Bronchial epithelial cell (primary cell): ENCODE results near the gene BBOX1. TPM values are rescaled to one million over a fixed set of nuclear protein-coding genes. Genes with fewer than 3 reads are reported as not detected.
A peak's percentile ranks its signal among the peaks of the same experiment; 100 is the strongest.

Experiments used
- DNase-seq: peaks from one replicate; pipeline ENCODE4 v3.0.0-alpha.2; 2010; ENCODE audit warnings: low read depth
- FAIRE-seq: peaks from 2 replicates; lab custom pipeline; 2011; peaks lifted over from hg19 to GRCh38; lab: Jason Lieb, UNC
- H3K27me3 ChIP-seq: 2 replicates; pipeline ENCODE4 v1.5.1; 2011; ENCODE audit warnings: low read length; ENCODE audit not compliant: control insufficient read depth, insufficient read depth
- H3K36me3 ChIP-seq: 2 replicates; pipeline ENCODE4 v1.5.1; 2011; ENCODE audit warnings: low read length; ENCODE audit not compliant: control insufficient read depth, insufficient read depth
- H3K4me3 ChIP-seq: 2 replicates; pipeline ENCODE4 v1.5.1; 2011; ENCODE audit warnings: mild to moderate bottlenecking, low read depth, low read length, control low read depth
- total RNA-seq: library from RNA; depleted of rRNA; stranded (reverse); fragments of >200 nt; gene quantifications from 2 replicates; pipeline ENCODE4 v1.2.1, GENCODE V29; 2014
- TF ChIP-seq, protein P1 (sequence below): IDR thresholded peaks from 2 replicates; pipeline ENCODE4 v1.5.1; 2011; ENCODE audit warnings: mild to moderate bottlenecking, moderate library complexity, low read length, control low read depth, inconsistent platforms; ENCODE audit not compliant: insufficient read depth, severe bottlenecking

The BBOX1 gene
- total RNA-seq, 1 donor from 2014 or later, result 1.3 TPM

DNA sequence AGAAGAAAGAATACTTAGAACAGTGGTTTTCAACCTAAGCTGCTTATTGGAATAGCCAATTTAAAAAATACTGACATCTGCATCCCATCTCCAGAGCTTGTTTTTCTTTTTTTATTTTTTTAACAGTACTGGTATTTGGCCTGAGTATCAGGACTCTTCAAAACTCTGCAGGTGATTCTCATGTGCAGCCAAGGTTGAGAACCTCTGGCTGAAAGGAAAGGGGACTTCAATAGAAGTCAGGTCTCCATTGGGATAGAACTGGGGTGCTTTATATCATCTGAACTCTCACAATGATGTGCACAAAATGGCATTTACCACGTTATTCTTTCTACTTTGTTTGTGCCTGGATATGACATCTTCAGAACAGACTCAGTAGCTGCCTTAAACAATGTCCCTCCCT, 55.3 kb downstream of the BBOX1 start:
- no peak for FAIRE-seq

DNA sequence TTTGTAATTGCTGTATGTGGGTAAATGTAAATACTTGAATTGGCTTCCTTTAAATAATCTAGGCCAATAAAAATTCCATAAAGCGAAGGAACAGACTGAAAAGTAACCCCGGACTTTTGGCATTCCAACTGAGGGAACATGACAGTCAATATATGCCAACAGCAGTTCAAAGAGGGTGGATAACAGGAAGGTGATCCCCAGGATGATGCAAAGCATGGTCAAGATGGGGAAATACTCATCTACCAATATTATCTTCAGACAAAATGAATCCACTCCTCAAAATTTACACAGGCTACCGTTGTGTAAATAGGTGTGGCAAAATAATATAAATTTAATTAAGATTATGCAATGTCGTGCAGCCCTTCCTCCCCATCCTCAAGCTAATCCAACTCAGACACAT, 56.9 kb downstream of the BBOX1 start:
- DNase-seq, result no peak
- no peak for FAIRE-seq
- H3K27me3 ChIP-seq, result no peaks in the 10 kb centered on the region
- no peak overlapping the region for H3K4me3 ChIP-seq
- TF ChIP-seq, protein P1, sequence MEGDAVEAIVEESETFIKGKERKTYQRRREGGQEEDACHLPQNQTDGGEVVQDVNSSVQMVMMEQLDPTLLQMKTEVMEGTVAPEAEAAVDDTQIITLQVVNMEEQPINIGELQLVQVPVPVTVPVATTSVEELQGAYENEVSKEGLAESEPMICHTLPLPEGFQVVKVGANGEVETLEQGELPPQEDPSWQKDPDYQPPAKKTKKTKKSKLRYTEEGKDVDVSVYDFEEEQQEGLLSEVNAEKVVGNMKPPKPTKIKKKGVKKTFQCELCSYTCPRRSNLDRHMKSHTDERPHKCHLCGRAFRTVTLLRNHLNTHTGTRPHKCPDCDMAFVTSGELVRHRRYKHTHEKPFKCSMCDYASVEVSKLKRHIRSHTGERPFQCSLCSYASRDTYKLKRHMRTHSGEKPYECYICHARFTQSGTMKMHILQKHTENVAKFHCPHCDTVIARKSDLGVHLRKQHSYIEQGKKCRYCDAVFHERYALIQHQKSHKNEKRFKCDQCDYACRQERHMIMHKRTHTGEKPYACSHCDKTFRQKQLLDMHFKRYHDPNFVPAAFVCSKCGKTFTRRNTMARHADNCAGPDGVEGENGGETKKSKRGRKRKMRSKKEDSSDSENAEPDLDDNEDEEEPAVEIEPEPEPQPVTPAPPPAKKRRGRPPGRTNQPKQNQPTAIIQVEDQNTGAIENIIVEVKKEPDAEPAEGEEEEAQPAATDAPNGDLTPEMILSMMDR, result no peak
- H3K36me3 ChIP-seq, result no peaks in the 10 kb centered on the region

More for the DNA sequence above, 55.3 kb downstream of the BBOX1 start:
- DNase-seq, result no peak
- Histone ChIP-seq H3K27me3 (no peaks in the 10 kb centered on the region), H3K36me3 (no peaks in the 10 kb centered on the region), H3K4me3 (no peak overlapping the region)
- TF ChIP-seq, protein P1, result no peak

DNA sequence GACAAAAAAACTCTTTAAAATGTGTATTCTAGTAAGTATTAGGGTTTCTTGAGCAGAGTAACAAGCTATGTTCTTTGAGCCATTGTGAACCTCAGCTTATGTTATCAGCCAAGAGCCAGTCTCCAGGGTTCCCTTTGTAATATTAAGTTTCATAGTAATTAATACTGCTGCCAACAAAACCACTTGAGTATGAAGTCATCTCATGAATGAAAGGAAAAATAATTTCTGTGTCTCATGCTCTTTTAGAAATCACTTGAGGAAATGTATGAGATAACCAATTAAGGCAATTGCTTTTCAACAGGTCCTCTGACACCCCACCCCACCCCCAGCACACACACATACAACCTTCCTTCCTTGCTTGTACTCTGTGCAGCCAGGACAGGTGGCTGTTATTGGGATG, 59.9 kb downstream of the BBOX1 start:
- TF ChIP-seq, protein P1, result no peak
- DNase-seq, result peak; percentile 54
- Histone ChIP-seq H3K36me3 (no peaks in the 10 kb centered on the region), H3K4me3 (no peak overlapping the region), H3K27me3 (no peaks in the 10 kb centered on the region)
- no peak for FAIRE-seq

DNA sequence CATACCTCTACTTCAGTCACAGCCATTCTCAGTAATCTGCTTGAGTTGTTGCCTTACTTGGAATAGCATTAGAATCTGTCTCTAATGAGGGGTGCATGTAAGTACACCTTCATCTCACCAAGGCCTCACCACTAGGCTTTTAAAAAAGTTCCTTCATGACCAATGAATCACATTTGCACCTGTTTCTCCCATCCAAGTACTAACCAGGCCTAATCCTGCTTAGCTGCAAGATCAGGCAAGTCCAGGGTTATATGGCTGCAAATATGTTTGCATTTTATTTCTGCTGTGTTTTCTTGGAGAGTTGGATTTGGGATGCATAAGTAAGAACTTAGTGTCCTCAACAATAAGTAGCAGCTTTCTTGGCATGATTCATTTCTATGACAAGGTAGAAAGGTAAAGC, 66.9 kb downstream of the BBOX1 start:
- TF ChIP-seq, protein P1, result no peak
- FAIRE-seq, result no peak
- DNase-seq, result peak; percentile 63
- Histone ChIP-seq H3K36me3 (no peaks in the 10 kb centered on the region), H3K27me3 (no peaks in the 10 kb centered on the region), H3K4me3 (no peak overlapping the region)

DNA sequence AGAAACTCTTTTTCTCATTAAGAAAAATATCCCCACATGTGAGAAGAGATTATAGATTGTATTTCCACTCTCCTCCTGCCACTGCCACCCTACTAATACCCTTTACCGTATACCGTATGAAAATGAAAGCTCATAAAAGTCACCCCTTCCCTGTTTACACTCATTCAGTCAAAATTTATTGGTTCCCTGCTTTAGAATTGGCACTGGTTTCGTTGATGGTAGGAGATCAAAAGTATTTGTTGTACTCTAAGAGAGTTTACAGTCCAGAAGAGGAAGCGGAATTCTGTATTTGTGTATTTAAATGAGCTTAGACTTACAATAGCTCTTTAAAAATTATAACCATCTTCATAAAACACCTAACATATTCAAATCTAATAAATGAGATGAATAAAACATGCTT, 68.2 kb downstream of the BBOX1 start:
- TF ChIP-seq, protein P1, result no peak
- Histone ChIP-seq H3K27me3 (no peaks in the 10 kb centered on the region), H3K4me3 (no peak overlapping the region), H3K36me3 (no peaks in the 10 kb centered on the region)
- DNase-seq (no peak), FAIRE-seq (no peak)

DNA sequence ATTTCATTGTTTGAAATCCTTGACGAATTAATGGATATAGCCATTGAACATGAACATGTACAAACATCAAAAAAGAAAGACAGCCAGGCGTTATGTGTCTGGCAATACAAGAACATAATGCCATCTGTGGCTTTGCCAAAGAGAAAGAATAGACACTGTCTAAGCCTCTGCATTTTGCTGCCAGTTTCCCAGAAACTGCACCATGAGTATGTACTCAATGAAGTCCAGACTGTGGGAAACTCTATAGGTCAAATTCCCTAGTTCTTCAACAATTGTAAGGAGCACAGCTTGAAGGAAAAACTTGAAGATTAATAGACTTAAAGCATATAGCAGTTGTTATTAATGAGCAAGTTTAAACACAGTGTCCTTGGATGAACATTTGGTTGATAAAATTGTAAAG, 71.3 kb downstream of the BBOX1 start:
- no peaks in the 10 kb centered on the region for H3K27me3 ChIP-seq
- no peak overlapping the region for H3K4me3 ChIP-seq
- FAIRE-seq (no peak), DNase-seq (no peak)
- no peaks in the 10 kb centered on the region for H3K36me3 ChIP-seq
- TF ChIP-seq, protein P1, result no peak
